GM23248 (cell line): Measurements from ENCODE around the gene CDKN3.
"Not testable (repeated sequence)": the region's sequence is repeated elsewhere in the genome, so short reads cannot be mapped to it uniquely, and the experiment has no call there.

Source experiments
- EZH2 ChIP-seq: fragments of 200-600 bp; sonication (generic); IDR thresholded peaks from 2 replicates; pipeline ENCODE4 v1.6.1; 2018; ENCODE audit warnings: antibody characterized with exemption, mild to moderate bottlenecking; ENCODE audit not compliant: insufficient read depth, poor library complexity, severe bottlenecking
- EZH2phosphoT487 ChIP-seq: fragments of 200-600 bp; sonication (generic); IDR thresholded peaks from 2 replicates; pipeline ENCODE4 v1.6.1; 2018; ENCODE audit warnings: antibody characterized with exemption, moderate library complexity, mild to moderate bottlenecking, low read depth; ENCODE audit not compliant: insufficient read depth

GRCh38 chr14:54456820-54457608 lies 60.2 kb downstream of the CDKN3 start:
- not testable (repeated sequence) for TF ChIP-seq EZH2, EZH2phosphoT487
